Sigmoid colon (tissue), 7 donors: ENCODE measurements around the gene KRT26. TPM values are rescaled to one million over a fixed set of nuclear protein-coding genes. Genes with fewer than 3 reads are reported as not detected.
"Not testable (repeated sequence)": the region's sequence is repeated elsewhere in the genome, so short reads cannot be mapped to it uniquely, and the experiment has no call there.

ENCODE experiments used
- DNase-seq: peaks from one replicate; pipeline ENCODE4 v3.0.0-alpha.2; 2019
- H3K27ac ChIP-seq, 4 donors: fragments of 200-600 bp; sonication (generic); one replicate each; pipeline ENCODE4 v1.5.1; 2016 to 2019; ENCODE audit warnings: mild to moderate bottlenecking in 1 of 4
- H3K27me3 ChIP-seq, 3 donors: fragments of 200-600 bp; sonication (generic); one replicate each; pipeline ENCODE4 v1.5.1; 2019; ENCODE audit warnings: mild to moderate bottlenecking in 1 of 3
- H3K36me3 ChIP-seq, 4 donors: fragments of 200-600 bp; sonication (generic); one replicate each; pipeline ENCODE4 v1.5.1; 2016 to 2019
- H3K4me1 ChIP-seq, 4 donors: fragments of 200-600 bp; sonication (generic); one replicate each; pipeline ENCODE4 v1.5.1; 2017 to 2019
- H3K4me3 ChIP-seq, 4 donors: fragments of 200-600 bp; sonication (generic); one replicate each; pipeline ENCODE4 v1.5.1; 2017 to 2019; ENCODE audit warnings: mild to moderate bottlenecking in 2 of 4, moderate library complexity in 1 of 4
- H3K9me3 ChIP-seq, 4 donors: fragments of 200-600 bp in 3 of 4; sonication (generic) in 3 of 4; one replicate each; pipeline versions ENCODE4 v1.5.1 to v1.6.1; 2013 to 2019
- EP300 ChIP-seq, 4 donors: sonication (generic); formaldehyde crosslinking; IDR thresholded peaks; one replicate each; pipeline ENCODE4 v1.6.1; 2017; ENCODE audit warnings: antibody characterized with exemption in 4 of 4
- POLR2A ChIP-seq, 2 donors: fragments of 450-650 bp; IDR thresholded peaks; one replicate each; pipeline ENCODE4 v1.6.1; 2016; ENCODE audit warnings: antibody characterized with exemption in 2 of 2, mild to moderate bottlenecking in 2 of 2, moderate library complexity in 2 of 2
- POLR2AphosphoS5 ChIP-seq, 4 donors: sonication (generic); formaldehyde crosslinking; IDR thresholded peaks; one replicate each; pipeline ENCODE4 v1.6.1; 2017; ENCODE audit warnings: antibody characterized with exemption in 4 of 4
- WGBS, 2 donors: extraction: QIAGEN DNeasy Blood & Tissue Kit; methylation state at CpG; one replicate each; pipeline ENCODE4 v1.1.7; 2013; 5-methylcytosine and 5-hydroxymethylcytosine counted together
- intact Hi-C: fragments of 100-400 bp; cut with DNase I; formaldehyde crosslinking; loops from one replicate; pipeline ENCODE4 v1.15.1; 2023
- polyA plus RNA-seq, 3 donors: library from polyadenylated mRNA; stranded (reverse); fragments of 200-250 nt; gene quantifications; one replicate each; pipeline ENCODE4 v1.2.3, GENCODE V29; 2013
- total RNA-seq, 4 donors: library from RNA; depleted of rRNA; stranded (reverse); fragments of >200 nt; gene quantifications; one replicate each; pipeline ENCODE4 v1.1.0, GENCODE V29; 2016
- TF ChIP-seq, protein P1 (sequence below), 4 experiments: fragments of 450-650 bp in 3 of 4; fragments of 200-600 bp in 1 of 4; IDR thresholded peaks; one replicate each; pipeline ENCODE4 v1.5.1; 2016 to 2019; ENCODE audit warnings: antibody characterized with exemption in 4 of 4, mild to moderate bottlenecking in 3 of 4, moderate library complexity in 2 of 4
- donor health status: healthy with polysubstance abuse.
- donor health status: Bipolar disorder and iron deficiency.
- donor health status: healthy.

The KRT26 gene
- total and polyA plus RNA-seq, 7 donors, result not detected

- TF ChIP-seq POLR2A (IDR thresholded peaks at IDR 0.05), result no peak
- TF ChIP-seq POLR2AphosphoS5 (IDR thresholded peaks at IDR 0.05), result no peak
- TF ChIP-seq, protein P1, sequence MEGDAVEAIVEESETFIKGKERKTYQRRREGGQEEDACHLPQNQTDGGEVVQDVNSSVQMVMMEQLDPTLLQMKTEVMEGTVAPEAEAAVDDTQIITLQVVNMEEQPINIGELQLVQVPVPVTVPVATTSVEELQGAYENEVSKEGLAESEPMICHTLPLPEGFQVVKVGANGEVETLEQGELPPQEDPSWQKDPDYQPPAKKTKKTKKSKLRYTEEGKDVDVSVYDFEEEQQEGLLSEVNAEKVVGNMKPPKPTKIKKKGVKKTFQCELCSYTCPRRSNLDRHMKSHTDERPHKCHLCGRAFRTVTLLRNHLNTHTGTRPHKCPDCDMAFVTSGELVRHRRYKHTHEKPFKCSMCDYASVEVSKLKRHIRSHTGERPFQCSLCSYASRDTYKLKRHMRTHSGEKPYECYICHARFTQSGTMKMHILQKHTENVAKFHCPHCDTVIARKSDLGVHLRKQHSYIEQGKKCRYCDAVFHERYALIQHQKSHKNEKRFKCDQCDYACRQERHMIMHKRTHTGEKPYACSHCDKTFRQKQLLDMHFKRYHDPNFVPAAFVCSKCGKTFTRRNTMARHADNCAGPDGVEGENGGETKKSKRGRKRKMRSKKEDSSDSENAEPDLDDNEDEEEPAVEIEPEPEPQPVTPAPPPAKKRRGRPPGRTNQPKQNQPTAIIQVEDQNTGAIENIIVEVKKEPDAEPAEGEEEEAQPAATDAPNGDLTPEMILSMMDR (IDR thresholded peaks at IDR 0.05), result no peak
- no peak for TF ChIP-seq EP300 (IDR thresholded peaks at IDR 0.05)
- Histone ChIP-seq H3K4me1 (no peaks in the 10 kb centered on the region), H3K36me3 (no peaks in the 10 kb centered on the region), H3K27ac (no peak within 1 kb of the TSS), H3K4me3 (no peak within 1 kb of the TSS), H3K9me3 (peaks cover 4 to 12% (median 8%) of the 10 kb centered on the region in 4 donors), H3K27me3 (no peaks in the 10 kb centered on the region)
- WGBS, 2 donors, result 64 to 76% methylated on average over 4 of the region's 4 CpGs
- intact Hi-C loops, result no loop called here
- DNase-seq, result no peak
Observed at GRCh38 chr17:40755231-40755630, 16.8 kb downstream of the KRT26 start, which contains the start of gene KRT25. TSS of gene KRT25 (minus strand) at chr17:40755331. CDS start at chr17:40755271, 60 bp downstream.

DNA sequence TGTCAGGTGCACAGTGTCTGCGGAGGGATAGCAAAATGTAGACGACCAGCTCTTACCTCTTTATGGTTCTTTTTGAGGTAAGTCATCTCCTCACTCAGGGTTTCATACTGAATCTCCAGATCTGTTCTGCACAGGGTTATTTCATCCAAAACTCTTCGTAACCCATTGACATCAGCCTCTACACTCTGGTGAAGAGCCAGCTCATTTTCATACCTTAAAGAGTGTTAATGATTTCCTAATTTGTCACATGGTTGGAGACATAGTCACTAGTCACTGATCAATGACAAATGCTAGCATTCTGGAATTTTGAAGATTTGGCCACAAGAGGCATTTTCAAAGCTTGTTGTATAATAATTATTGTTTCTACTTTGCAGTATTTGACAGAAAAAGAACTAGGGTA lies 18.2 kb downstream of the KRT26 start:
- TF ChIP-seq EP300 (IDR thresholded peaks at IDR 0.05), result no peak
- TF ChIP-seq POLR2AphosphoS5 (IDR thresholded peaks at IDR 0.05), result no peak
- no peak for TF ChIP-seq POLR2A (IDR thresholded peaks at IDR 0.05)
- TF ChIP-seq, protein P1 (IDR thresholded peaks at IDR 0.05), result no peak
- WGBS, 2 donors, result 89 to 92% methylated on average over 3 of the region's 3 CpGs
- Histone ChIP-seq H3K4me1 (no peaks in the 10 kb centered on the region), H3K9me3 (peaks cover 0 to 2% (median 0%) of the 10 kb centered on the region in 4 donors), H3K27me3 (peaks cover 0 to 5% (median 0%) of the 10 kb centered on the region in 3 donors), H3K4me3 (no peak overlapping the region), H3K27ac (no peak overlapping the region), H3K36me3 (no peaks in the 10 kb centered on the region)
- intact Hi-C loops, result no loop called here
- DNase-seq, result no peak

DNA sequence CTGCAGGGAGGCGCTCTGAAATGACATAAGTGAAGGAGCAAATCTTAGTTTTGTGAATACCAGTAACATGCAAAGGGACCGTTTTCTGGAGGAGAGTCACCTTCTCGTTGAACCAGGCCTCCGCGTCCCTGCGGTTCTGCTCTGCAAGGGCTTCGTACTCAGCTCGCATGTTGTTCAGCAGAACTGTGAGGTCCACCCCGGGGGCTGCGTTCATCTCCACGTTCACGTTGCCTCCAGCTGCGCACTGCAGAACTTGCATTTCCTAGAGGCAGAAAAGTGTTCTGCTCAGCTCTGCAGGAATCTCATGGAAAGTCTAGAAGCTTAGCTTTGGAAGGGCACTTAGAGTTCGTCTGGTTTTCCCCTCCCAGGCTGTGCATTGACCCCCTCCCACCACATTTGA lies 20.9 kb downstream of the KRT26 start:
- no peaks in the 10 kb centered on the region for H3K9me3 ChIP-seq
- H3K27me3 ChIP-seq, result peaks cover 0 to 13% (median 0%) of the 10 kb centered on the region in 3 donors
- no peaks in the 10 kb centered on the region for H3K36me3 ChIP-seq
- no peak overlapping the region for H3K4me3 ChIP-seq
- no peak overlapping the region for H3K27ac ChIP-seq
- DNase-seq, result no peak
- WGBS, 2 donors, result 84 to 88% methylated on average over 14 of the region's 14 CpGs
- no peaks in the 10 kb centered on the region for H3K4me1 ChIP-seq
- intact Hi-C loops, result no loop called here
- TF ChIP-seq POLR2A (IDR thresholded peaks at IDR 0.05) (no peak), POLR2AphosphoS5 (IDR thresholded peaks at IDR 0.05) (no peak), EP300 (IDR thresholded peaks at IDR 0.05) (no peak)
- TF ChIP-seq, protein P1 (IDR thresholded peaks at IDR 0.05), result no peak

DNA sequence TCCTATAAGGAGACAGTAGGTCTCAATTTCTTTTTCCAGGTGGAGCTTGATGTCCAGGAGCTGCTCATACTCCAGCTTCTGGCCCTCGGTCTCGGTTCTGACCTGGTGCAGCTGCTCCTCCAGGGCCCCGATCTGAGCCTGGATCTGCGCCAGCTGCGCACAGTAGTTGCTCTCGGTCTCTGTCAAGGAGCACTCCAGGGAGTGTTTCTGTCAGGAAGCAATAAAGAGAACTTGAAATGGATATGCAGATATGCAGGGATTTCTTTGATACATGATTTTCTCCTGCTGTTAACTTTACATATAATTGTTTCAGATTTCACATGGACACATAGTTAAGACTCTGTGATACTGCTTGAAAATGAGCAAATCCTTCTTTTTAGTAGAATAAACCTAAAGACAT lies 21.6 kb downstream of the KRT26 start:
- intact Hi-C loops, result no loop called here
- 85 to 88% methylated on average over 6 of the region's 6 CpGs for WGBS, 2 donors
- Histone ChIP-seq H3K36me3 (no peaks in the 10 kb centered on the region), H3K27ac (no peak overlapping the region), H3K27me3 (peaks cover 0 to 13% (median 0%) of the 10 kb centered on the region in 3 donors), H3K9me3 (no peaks in the 10 kb centered on the region), H3K4me1 (no peaks in the 10 kb centered on the region), H3K4me3 (no peak overlapping the region)
- DNase-seq, result no peak
- TF ChIP-seq POLR2AphosphoS5 (IDR thresholded peaks at IDR 0.05) (no peak), EP300 (IDR thresholded peaks at IDR 0.05) (no peak), POLR2A (IDR thresholded peaks at IDR 0.05) (no peak)
- TF ChIP-seq, protein P1 (IDR thresholded peaks at IDR 0.05), result no peak

DNA sequence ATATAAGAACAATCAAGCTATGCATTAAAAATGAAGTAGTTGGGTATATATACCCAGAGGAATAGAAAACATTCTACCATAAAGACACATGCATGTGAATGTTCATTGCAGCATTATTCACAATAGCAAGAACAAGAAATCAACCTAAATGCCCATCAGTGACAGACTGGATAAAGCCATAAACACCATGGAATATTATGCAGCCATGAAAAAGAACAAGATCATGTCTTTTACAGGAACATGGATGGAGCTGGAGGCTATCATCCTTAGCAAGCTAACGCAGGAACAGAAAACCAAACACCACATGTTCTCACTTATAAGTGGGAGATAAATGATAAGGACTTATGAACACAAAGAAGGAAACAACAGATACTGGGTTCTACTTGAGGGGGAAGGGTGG lies 23.3 kb downstream of the KRT26 start:
- H3K9me3 ChIP-seq, H3K4me3 ChIP-seq, H3K27ac ChIP-seq, DNase-seq, H3K4me1 ChIP-seq, intact Hi-C loops, H3K36me3 ChIP-seq: not testable (repeated sequence)
- 84 to 92% methylated on average over 1 of the region's 1 CpG for WGBS, 2 donors
- peaks cover 0 to 13% (median 0%) of the 10 kb centered on the region in 3 donors for H3K27me3 ChIP-seq
